Stomach smooth muscle (tissue), 2 donors: ENCODE results near the gene SNTG2.
"Not testable (repeated sequence)": the region's sequence is repeated elsewhere in the genome, so short reads cannot be mapped to it uniquely, and the experiment has no call there.

Source experiments
- H3K27ac ChIP-seq: one replicate; pipeline ENCODE4 v1.7.0; 2013; ENCODE audit warnings: mild to moderate bottlenecking, low read length, inconsistent platforms
- H3K27me3 ChIP-seq, 2 donors: one replicate each; pipeline ENCODE4 v1.7.0; 2013; ENCODE audit warnings: low read length in 2 of 2; ENCODE audit not compliant: insufficient read depth in 2 of 2, control insufficient read depth in 1 of 2
- H3K36me3 ChIP-seq, 2 donors: one replicate each; pipeline ENCODE4 v1.7.0; 2013; ENCODE audit warnings: low read length in 2 of 2; ENCODE audit not compliant: control insufficient read depth in 2 of 2, insufficient read depth in 2 of 2
- H3K4me1 ChIP-seq: one replicate; pipeline ENCODE4 v1.7.0; 2013; ENCODE audit warnings: low read length; ENCODE audit not compliant: control insufficient read depth, insufficient read depth
- H3K4me3 ChIP-seq, 2 donors: one replicate each; pipeline ENCODE4 v1.7.0; 2013; ENCODE audit warnings: low read length in 2 of 2
- H3K9ac ChIP-seq, 2 donors: one replicate each; pipeline ENCODE4 v1.7.0; 2013; ENCODE audit warnings: low read length in 2 of 2, mild to moderate bottlenecking in 1 of 2
- H3K9me3 ChIP-seq, 2 donors: one replicate each; pipeline ENCODE4 v1.7.0; 2013; ENCODE audit warnings: low read length in 2 of 2; ENCODE audit not compliant: control insufficient read depth in 2 of 2
- donor health status: healthy.
- donor health status: Pancreatic carcinoma.

SNTG2 gene

DNA sequence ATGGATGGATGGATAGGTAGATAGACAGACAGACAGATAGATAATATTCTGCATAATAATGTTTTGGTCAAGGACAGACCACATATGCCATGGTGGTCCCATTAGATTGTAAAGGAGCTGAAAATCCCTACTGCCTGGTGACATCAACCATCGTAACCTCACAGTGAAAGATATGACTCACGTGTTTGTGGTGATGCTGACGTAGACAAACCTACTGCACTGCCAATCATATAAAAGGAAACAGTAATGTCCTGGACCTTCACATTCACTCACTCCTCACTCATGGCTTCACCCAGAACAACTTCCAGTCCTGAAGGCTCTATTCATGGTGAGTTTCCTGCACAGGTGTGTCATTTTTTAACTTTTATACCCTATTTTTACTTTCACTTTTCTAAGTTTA, 259.7 kb downstream of the SNTG2 start:
- H3K27me3 ChIP-seq = no peaks in the 10 kb centered on the region
- peaks cover 0 to 2% of the 10 kb centered on the region in 2 donors for H3K9me3 ChIP-seq
- no peaks in the 10 kb centered on the region for H3K4me1 ChIP-seq
- no peak overlapping the region for H3K4me3 ChIP-seq
- no peaks in the 10 kb centered on the region for H3K36me3 ChIP-seq
- no peak overlapping the region for H3K9ac ChIP-seq
- no peak overlapping the region for H3K27ac ChIP-seq

DNA sequence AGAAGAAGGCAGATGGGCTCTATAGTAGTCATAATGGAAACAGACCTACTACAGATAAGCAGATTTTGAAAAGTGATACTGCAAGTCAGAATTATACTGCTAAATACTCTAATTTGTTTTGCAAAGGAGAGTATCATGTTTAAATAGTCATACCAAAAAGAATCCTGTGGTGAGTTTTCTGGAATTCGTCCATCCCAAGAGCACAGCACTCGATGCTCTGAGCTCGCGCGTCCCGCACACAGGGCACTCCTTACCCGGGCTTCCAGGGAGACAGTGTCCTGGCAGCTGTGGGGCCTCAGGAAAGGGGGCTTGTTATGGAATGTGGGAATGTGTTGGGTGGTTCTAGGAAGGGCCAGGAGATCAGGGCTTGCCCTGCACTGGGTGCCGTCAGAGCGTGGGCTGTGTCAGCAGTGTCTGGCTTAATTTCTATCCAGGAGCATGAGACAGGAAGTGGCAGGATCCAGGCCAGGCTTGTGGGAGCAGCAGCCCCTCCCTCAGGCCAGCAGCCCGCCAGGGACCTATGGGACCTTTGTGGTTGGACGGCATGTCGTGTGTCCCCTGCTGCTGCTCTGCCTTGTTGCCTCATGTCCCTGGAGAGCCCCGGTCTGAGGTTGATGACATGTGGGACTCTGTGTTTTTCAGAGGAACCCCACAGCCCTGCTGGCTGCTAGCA, 269.4 kb downstream of the SNTG2 start:
- peaks cover 0 to 2% of the 10 kb centered on the region in 2 donors for H3K9me3 ChIP-seq
- peaks cover 3 to 8% of the 10 kb centered on the region in 2 donors for H3K27me3 ChIP-seq
- no peak overlapping the region for H3K27ac ChIP-seq
- H3K4me3 ChIP-seq = no peak overlapping the region
- H3K9ac ChIP-seq = no peak overlapping the region
- H3K4me1 ChIP-seq = no peaks in the 10 kb centered on the region
- no peaks in the 10 kb centered on the region for H3K36me3 ChIP-seq

GRCh38 chr2:1222056-1222455, 271.4 kb downstream of the SNTG2 start:
- Histone ChIP-seq H3K4me1 (no peaks in the 10 kb centered on the region), H3K36me3 (no peaks in the 10 kb centered on the region), H3K9me3 (peaks cover 0 to 2% of the 10 kb centered on the region in 2 donors), H3K27me3 (peaks cover 3 to 6% of the 10 kb centered on the region in 2 donors), H3K4me3 (no peak overlapping the region), H3K9ac (no peak overlapping the region), H3K27ac (no peak overlapping the region)

- H3K9me3 ChIP-seq = no peaks in the 10 kb centered on the region
- no peak overlapping the region for H3K4me3 ChIP-seq
- no peak overlapping the region for H3K9ac ChIP-seq
- H3K4me1 ChIP-seq = no peaks in the 10 kb centered on the region
- peaks cover 3 to 6% of the 10 kb centered on the region in 2 donors for H3K27me3 ChIP-seq
- no peaks in the 10 kb centered on the region for H3K36me3 ChIP-seq
- H3K27ac ChIP-seq = no peak overlapping the region
Observed at GRCh38 chr2:1223791-1224190, 273.1 kb downstream of the SNTG2 start.

DNA sequence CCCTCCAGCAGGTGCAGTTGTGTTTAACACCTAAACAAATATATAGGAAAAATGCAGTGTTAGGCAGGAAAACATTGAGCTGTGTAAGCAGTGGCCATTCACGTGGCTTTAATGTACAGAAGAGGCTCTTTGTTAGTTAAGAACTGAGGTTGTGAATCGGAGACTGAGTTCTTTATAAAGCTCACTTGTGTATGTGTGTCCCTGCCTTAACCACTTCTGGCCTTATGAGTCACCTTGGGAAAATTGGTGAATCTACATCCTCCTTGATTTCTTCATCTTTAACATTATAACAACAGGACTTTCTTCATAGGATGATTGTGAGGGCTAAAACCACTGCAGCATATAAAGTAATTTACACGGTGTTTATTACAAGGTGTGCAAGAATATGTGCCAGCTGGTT, 274.3 kb downstream of the SNTG2 start:
- Histone ChIP-seq H3K9ac (no peak overlapping the region), H3K4me3 (no peak overlapping the region), H3K4me1 (no peaks in the 10 kb centered on the region), H3K9me3 (no peaks in the 10 kb centered on the region), H3K36me3 (no peaks in the 10 kb centered on the region), H3K27me3 (peaks cover 2 to 3% of the 10 kb centered on the region in 2 donors), H3K27ac (no peak overlapping the region)

DNA sequence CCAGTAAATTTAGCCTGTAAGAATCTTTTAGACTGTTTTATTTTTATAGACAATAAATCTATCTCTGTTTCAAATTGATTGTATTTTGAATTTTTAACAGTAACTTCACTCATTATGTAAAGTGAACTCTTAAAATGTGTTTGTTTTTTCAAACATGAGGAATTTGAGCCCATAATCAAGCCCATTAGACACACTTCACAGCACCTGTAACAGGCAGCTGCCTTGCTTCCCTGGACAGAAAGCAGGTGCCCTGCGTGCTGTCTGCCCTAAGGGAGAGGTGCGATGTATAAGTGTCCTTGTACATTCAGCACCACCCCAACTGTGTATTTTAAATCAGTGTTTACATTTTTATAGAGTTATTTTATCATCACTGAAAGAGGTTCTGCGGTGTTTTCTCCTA, 276.1 kb downstream of the SNTG2 start:
- no peak overlapping the region for H3K9ac ChIP-seq
- no peak overlapping the region for H3K27ac ChIP-seq
- H3K27me3 ChIP-seq = no peaks in the 10 kb centered on the region
- no peaks in the 10 kb centered on the region for H3K36me3 ChIP-seq
- H3K9me3 ChIP-seq = no peaks in the 10 kb centered on the region
- H3K4me1 ChIP-seq = no peaks in the 10 kb centered on the region
- H3K4me3 ChIP-seq = no peak overlapping the region

GRCh38 chr2:1227274-1227900, 276.7 kb downstream of the SNTG2 start:
- no peaks in the 10 kb centered on the region for H3K9me3 ChIP-seq
- H3K36me3 ChIP-seq = no peaks in the 10 kb centered on the region
- H3K27ac ChIP-seq = no peak overlapping the region
- H3K9ac ChIP-seq = no peak overlapping the region
- no peak overlapping the region for H3K4me3 ChIP-seq
- H3K27me3 ChIP-seq = no peaks in the 10 kb centered on the region
- H3K4me1 ChIP-seq = no peaks in the 10 kb centered on the region

GRCh38 chr2:1229596-1229995, 278.9 kb downstream of the SNTG2 start:
- H3K4me1 ChIP-seq, H3K27me3 ChIP-seq, H3K4me3 ChIP-seq: not testable (repeated sequence)

DNA sequence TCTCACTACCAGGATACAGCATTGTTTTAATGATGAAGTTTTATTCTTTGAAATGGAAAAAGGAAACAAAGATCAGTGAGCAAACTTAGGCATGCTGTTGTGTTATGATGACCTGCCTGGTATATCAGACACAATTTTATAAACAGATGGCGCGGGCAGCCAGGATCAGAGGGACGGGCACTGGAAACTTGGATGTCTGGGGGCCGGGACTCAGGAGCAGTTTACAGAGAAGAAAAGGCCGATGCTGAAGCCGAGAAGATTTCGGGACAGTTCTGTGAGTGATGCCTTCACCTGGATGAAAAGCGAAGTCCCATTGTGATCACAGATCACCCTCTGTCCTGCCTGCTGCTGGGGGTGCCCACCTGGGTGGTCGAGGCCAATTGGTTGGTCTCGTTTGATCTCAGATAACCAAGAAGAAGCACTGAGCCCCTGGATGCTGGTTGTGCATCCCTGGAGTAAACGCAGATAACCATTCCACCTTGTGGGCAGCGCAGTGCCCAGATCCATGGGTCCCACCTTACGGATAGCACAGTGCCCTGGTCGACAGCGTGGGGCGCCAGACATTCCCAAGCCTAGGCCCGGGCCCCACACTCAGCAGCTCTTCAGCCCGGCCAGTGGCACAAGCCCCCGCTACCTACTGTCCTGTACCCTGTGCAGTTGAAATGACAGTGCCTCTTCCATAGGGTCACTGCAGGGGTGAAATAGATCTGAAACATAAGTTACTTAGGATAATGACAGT, 279.7 kb downstream of the SNTG2 start:
- Histone ChIP-seq H3K36me3 (no peaks in the 10 kb centered on the region), H3K4me1 (no peaks in the 10 kb centered on the region), H3K4me3 (no peak overlapping the region), H3K27me3 (no peaks in the 10 kb centered on the region), H3K9me3 (no peaks in the 10 kb centered on the region), H3K9ac (no peak overlapping the region), H3K27ac (no peak overlapping the region)

More at GRCh38 chr2:1229596-1229995, 278.9 kb downstream of the SNTG2 start:
- H3K36me3 ChIP-seq, H3K9me3 ChIP-seq, H3K9ac ChIP-seq, H3K27ac ChIP-seq: not testable (repeated sequence)

DNA sequence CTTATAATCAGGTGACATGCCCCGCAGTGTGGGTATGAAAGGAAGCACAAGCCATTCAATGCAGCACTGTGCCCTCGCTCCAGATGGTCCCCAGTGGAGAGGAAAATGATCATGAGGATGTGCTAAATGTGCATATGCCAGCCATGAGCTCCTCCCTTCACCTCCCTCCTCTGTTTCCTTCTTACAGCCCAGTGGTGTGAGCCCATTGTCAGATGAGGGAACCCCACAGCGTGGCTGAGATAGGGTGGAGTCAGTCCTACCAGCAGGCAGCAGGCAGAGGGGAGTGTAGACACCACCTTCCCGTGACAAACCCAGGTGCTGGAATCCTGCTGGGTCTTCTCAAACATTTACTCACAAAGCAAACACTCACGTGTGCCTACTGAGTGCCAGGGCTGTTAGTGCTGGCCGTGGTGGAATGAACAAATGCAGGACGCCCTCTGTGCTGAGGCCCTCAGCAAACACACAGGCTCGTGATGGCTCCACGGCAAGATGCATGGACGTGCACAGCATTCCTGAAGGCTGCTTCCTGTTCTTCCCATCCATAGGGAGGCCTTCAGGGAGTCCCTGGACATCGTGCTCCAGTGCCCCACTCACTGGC, 280.9 kb downstream of the SNTG2 start:
- Histone ChIP-seq H3K27me3 (no peaks in the 10 kb centered on the region), H3K9me3 (no peaks in the 10 kb centered on the region)

More for the DNA sequence above, 280.9 kb downstream of the SNTG2 start:
- Histone ChIP-seq H3K36me3 (no peaks in the 10 kb centered on the region), H3K4me1 (no peaks in the 10 kb centered on the region), H3K27ac (no peak overlapping the region), H3K9ac (no peak overlapping the region), H3K4me3 (no peak overlapping the region)
